Spleen (tissue), 7 donors: Measurements from ENCODE around the gene RIC1.

ENCODE experiments used
- CTCF ChIP-seq, 11 experiments: fragments of 200-600 bp in 7 of 11; fragments of 450-650 bp in 4 of 11; sonication (generic) in 4 of 11; IDR thresholded peaks in 8 of 11; conservative IDR thresholded peaks in 3 of 11; 1 replicate in 7 of 11; 2 replicates in 4 of 11; pipeline versions ENCODE4 v1.4.0 to v1.8.0; 2016 to 2021; ENCODE audit warnings: antibody characterized with exemption in 11 of 11, inconsistent platforms in 4 of 11, mild to moderate bottlenecking in 1 of 11
- POLR2A ChIP-seq, 3 donors: fragments of 450-650 bp; IDR thresholded peaks; one replicate each; pipeline ENCODE4 v1.5.1; 2017; ENCODE audit warnings: antibody characterized with exemption in 3 of 3, mild to moderate bottlenecking in 1 of 3
- POLR2AphosphoS5 ChIP-seq, 3 donors: sonication (generic); formaldehyde crosslinking; IDR thresholded peaks; one replicate each; pipeline ENCODE4 v1.5.1; 2017; ENCODE audit warnings: antibody characterized with exemption in 3 of 3
- donor health status: DM: no; HTN: no; CAD: no; lungs with moderate emphysema.
- donor health status: DM: no; HTN: no; CAD: no.
- donor health status: DM: no; HTN: no; CAD: no.

DNA sequence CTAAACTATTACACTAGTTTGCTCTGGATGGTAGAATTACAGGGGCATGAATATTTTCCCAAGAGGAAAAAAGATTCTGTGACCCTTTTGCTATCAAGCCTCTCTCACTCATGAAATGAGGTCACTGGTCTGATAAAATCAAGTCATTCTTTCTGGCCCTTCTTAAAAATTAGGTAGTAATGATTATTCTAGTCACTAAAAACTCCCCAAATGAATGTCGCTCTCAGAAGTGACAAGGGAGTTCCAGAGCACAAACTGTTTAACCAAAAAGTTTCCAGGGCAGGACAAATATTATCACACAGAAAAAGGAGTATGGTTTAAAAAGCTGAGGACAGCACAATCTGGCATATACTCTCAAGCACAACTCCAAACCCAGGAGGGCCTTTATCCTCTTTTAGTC is 191.5 kb downstream of the RIC1 start:
- TF ChIP-seq CTCF (IDR thresholded peaks at IDR 0.05 in 8 of 11, conservative IDR thresholded peaks at IDR 0.05 in 3 of 11) (no peak), POLR2AphosphoS5 (IDR thresholded peaks at IDR 0.05) (no peak), POLR2A (IDR thresholded peaks at IDR 0.05) (no peak)
